ENCODE results near the gene TTLL10. TPM values are rescaled to one million over a fixed set of nuclear protein-coding genes. Genes with fewer than 3 reads are reported as not detected.
"Not testable (repeated sequence)": the region's sequence is repeated elsewhere in the genome, so short reads cannot be mapped to it uniquely, and the experiment has no call there.

The TTLL10 gene
- total RNA-seq, 1 donor from 2014 or later: not detected

DNA sequence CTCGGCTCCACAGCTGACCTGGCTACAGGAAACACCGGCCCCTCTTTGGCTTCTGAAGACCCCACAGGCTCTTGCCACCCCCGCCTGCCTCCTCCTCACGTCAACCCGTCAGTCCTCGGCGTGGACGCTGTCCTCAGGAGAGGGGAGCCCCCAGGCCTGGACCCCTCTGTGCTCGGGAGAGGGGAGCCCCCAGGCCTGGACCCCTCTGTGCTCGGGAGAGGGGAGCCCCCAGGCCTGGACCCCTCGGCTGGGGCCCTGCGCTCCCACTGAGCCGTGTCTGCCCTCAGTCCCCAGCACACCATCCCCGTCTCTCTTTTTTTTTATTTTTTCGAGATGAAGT is 31.8 kb upstream of the TTLL10 start:
- Mint-ChIP-seq H3K4me3 (ENCODE audit: unreplicated experiment) (no peak overlapping the region), H3K9me3 (ENCODE audit: unreplicated experiment) (no peaks in the 10 kb centered on the region), H3K36me3 (ENCODE audit: low read depth, unreplicated experiment) (no peaks in the 10 kb centered on the region), H3K27ac (ENCODE audit: unreplicated experiment) (no peak overlapping the region), H3K27me3 (ENCODE audit: low read depth, unreplicated experiment) (peaks cover 21% of the 10 kb centered on the region), H3K4me1 (ENCODE audit: low read depth, unreplicated experiment) (no peaks in the 10 kb centered on the region)
- DNase-seq (ENCODE audit: low read depth) (no peak), FAIRE-seq (no peak)
- Histone ChIP-seq H4K20me1 (ENCODE audit: insufficient read depth, low read length) (no peaks in the 10 kb centered on the region), H3K79me2 (ENCODE audit: insufficient read depth, low read length) (no peaks in the 10 kb centered on the region), H3K4me2 (ENCODE audit: low read length) (no peak overlapping the region), H3K27me3 (ENCODE audit: insufficient read depth, low read length) (peaks cover 3% of the 10 kb centered on the region), H3K9me3 (ENCODE audit: insufficient read depth, low read depth, low read length) (no peaks in the 10 kb centered on the region), H3K4me3 (ENCODE audit: insufficient read depth, low read depth, low read length) (no peak overlapping the region), H3K9ac (ENCODE audit: low read length) (no peak overlapping the region), H2AFZ (ENCODE audit: low read depth, low read length) (no peak overlapping the region), H3K36me3 (ENCODE audit: insufficient read depth, low read length) (no peaks in the 10 kb centered on the region), H3K27ac (ENCODE audit: low read depth, low read length) (no peak overlapping the region), H3K4me1 (ENCODE audit: insufficient read depth, low read length) (no peaks in the 10 kb centered on the region)
- no peak for TF ChIP-seq EZH2 (IDR thresholded peaks at IDR 0.05; ENCODE audit: insufficient read depth, low read length)
- TF ChIP-seq, protein P1, sequence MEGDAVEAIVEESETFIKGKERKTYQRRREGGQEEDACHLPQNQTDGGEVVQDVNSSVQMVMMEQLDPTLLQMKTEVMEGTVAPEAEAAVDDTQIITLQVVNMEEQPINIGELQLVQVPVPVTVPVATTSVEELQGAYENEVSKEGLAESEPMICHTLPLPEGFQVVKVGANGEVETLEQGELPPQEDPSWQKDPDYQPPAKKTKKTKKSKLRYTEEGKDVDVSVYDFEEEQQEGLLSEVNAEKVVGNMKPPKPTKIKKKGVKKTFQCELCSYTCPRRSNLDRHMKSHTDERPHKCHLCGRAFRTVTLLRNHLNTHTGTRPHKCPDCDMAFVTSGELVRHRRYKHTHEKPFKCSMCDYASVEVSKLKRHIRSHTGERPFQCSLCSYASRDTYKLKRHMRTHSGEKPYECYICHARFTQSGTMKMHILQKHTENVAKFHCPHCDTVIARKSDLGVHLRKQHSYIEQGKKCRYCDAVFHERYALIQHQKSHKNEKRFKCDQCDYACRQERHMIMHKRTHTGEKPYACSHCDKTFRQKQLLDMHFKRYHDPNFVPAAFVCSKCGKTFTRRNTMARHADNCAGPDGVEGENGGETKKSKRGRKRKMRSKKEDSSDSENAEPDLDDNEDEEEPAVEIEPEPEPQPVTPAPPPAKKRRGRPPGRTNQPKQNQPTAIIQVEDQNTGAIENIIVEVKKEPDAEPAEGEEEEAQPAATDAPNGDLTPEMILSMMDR (IDR thresholded peaks at IDR 0.05; ENCODE audit: insufficient read depth, low read depth, low read length): no peak

DNA sequence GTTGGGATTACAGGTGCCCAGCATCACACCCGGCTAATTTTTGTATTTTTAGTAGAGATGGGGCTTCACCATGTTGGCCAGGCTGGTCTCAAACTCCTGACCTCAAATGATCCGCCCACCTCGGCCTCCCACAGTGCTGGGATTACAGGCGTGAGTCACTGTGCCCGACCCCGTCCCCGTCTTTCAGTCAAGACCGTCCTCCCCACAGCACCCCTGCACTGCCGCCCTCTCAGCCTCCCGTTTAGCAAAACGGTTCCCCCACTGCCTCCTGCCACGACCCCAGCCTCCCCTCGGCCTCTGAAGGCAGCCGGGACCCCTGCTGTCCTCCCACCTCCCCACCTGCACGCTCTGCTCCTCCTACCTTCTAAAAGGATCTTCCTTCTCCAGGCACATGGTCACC is 31.3 kb upstream of the TTLL10 start:
- H3K4me1 Mint-ChIP-seq (ENCODE audit: low read depth, unreplicated experiment); H3K27ac ChIP-seq (ENCODE audit: low read depth, low read length); H3K79me2 ChIP-seq (ENCODE audit: insufficient read depth, low read length); H4K20me1 ChIP-seq (ENCODE audit: insufficient read depth, low read length); H3K4me3 ChIP-seq (ENCODE audit: insufficient read depth, low read depth, low read length); H3K4me1 ChIP-seq (ENCODE audit: insufficient read depth, low read length); H3K9me3 Mint-ChIP-seq (ENCODE audit: unreplicated experiment); H3K9ac ChIP-seq (ENCODE audit: low read length); H3K27me3 ChIP-seq (ENCODE audit: insufficient read depth, low read length); H2AFZ ChIP-seq (ENCODE audit: low read depth, low read length); FAIRE-seq; H3K36me3 Mint-ChIP-seq (ENCODE audit: low read depth, unreplicated experiment); H3K4me3 Mint-ChIP-seq (ENCODE audit: unreplicated experiment); H3K36me3 ChIP-seq (ENCODE audit: insufficient read depth, low read length); H3K27ac Mint-ChIP-seq (ENCODE audit: unreplicated experiment); H3K9me3 ChIP-seq (ENCODE audit: insufficient read depth, low read depth, low read length); H3K4me2 ChIP-seq (ENCODE audit: low read length); DNase-seq (ENCODE audit: low read depth): not testable (repeated sequence)
- H3K27me3 Mint-ChIP-seq (ENCODE audit: low read depth, unreplicated experiment): peaks cover 20% of the 10 kb centered on the region

DNA sequence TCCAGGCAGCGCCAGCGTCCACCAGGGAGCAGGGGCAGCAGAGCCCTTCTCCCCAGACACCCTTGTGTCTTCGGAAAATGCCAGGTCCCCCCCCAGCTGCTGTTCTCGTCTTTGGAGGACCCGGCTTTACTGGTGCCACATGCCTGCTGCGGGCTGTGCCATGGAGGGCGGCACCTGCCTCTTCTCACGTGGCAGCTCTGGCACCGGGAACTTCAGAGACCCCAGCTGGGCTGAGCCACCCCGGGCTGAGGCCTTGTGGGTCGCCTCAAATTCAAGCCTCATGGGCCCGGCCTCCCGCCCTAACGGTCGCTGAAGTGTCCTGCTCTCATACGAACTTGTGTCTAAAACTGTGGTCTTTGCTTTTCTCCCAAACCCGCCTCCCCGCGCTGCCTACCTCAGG is 30.8 kb upstream of the TTLL10 start:
- FAIRE-seq (no peak), DNase-seq (ENCODE audit: low read depth) (no peak)
- no peak overlapping the region for H3K4me3 Mint-ChIP-seq (ENCODE audit: unreplicated experiment)
- no peaks in the 10 kb centered on the region for H3K4me1 Mint-ChIP-seq (ENCODE audit: low read depth, unreplicated experiment)
- no peak overlapping the region for H3K4me3 ChIP-seq (ENCODE audit: insufficient read depth, low read depth, low read length)
- H3K27me3 ChIP-seq (ENCODE audit: insufficient read depth, low read length): no peaks in the 10 kb centered on the region
- no peaks in the 10 kb centered on the region for H4K20me1 ChIP-seq (ENCODE audit: insufficient read depth, low read length)
- H3K79me2 ChIP-seq (ENCODE audit: insufficient read depth, low read length): no peaks in the 10 kb centered on the region
- peaks cover 19% of the 10 kb centered on the region for H3K27me3 Mint-ChIP-seq (ENCODE audit: low read depth, unreplicated experiment)
- no peak overlapping the region for H3K4me2 ChIP-seq (ENCODE audit: low read length)
- H3K27ac ChIP-seq (ENCODE audit: low read depth, low read length): no peak overlapping the region
- no peak overlapping the region for H2AFZ ChIP-seq (ENCODE audit: low read depth, low read length)
- no peaks in the 10 kb centered on the region for H3K4me1 ChIP-seq (ENCODE audit: insufficient read depth, low read length)
- no peak overlapping the region for H3K27ac Mint-ChIP-seq (ENCODE audit: unreplicated experiment)
- H3K36me3 ChIP-seq (ENCODE audit: insufficient read depth, low read length): no peaks in the 10 kb centered on the region
- no peaks in the 10 kb centered on the region for H3K9me3 ChIP-seq (ENCODE audit: insufficient read depth, low read depth, low read length)
- TF ChIP-seq, protein P1 (IDR thresholded peaks at IDR 0.05; ENCODE audit: insufficient read depth, low read depth, low read length): no peak
- TF ChIP-seq EZH2 (IDR thresholded peaks at IDR 0.05; ENCODE audit: insufficient read depth, low read length): no peak
- H3K9me3 Mint-ChIP-seq (ENCODE audit: unreplicated experiment): no peaks in the 10 kb centered on the region
- H3K36me3 Mint-ChIP-seq (ENCODE audit: low read depth, unreplicated experiment): no peaks in the 10 kb centered on the region
- H3K9ac ChIP-seq (ENCODE audit: low read length): no peak overlapping the region

Data from astrocyte (in vitro differentiated cells and primary cell).